Suprapubic skin (tissue), 4 donors: Measurements from ENCODE around the gene GMNN. TPM values are rescaled to one million over a fixed set of nuclear protein-coding genes. Genes with fewer than 3 reads are reported as not detected.

Experiments used
- DNase-seq, 2 donors: peaks; one replicate each; pipeline ENCODE4 v3.0.0-alpha.2; 2019; ENCODE audit warnings: low spot score in 2 of 2
- H3K27ac ChIP-seq: fragments of 200-600 bp; sonication (generic); one replicate; pipeline ENCODE4 v1.5.1; 2019
- H3K27me3 ChIP-seq: fragments of 200-600 bp; sonication (generic); one replicate; pipeline ENCODE4 v1.5.1; 2019
- H3K36me3 ChIP-seq: fragments of 200-600 bp; sonication (generic); one replicate; pipeline ENCODE4 v1.5.1; 2019
- H3K4me1 ChIP-seq: fragments of 200-600 bp; sonication (generic); one replicate; pipeline ENCODE4 v1.5.1; 2019
- H3K4me3 ChIP-seq: fragments of 200-600 bp; sonication (generic); one replicate; pipeline ENCODE4 v1.5.1; 2019; ENCODE audit warnings: mild to moderate bottlenecking
- H3K9me3 ChIP-seq: fragments of 200-600 bp; sonication (generic); one replicate; pipeline ENCODE4 v1.5.1; 2019
- CTCF ChIP-seq, 2 donors: fragments of 200-600 bp in 1 of 2; fragments of 450-650 bp in 1 of 2; sonication (generic) in 1 of 2; IDR thresholded peaks; one replicate each; pipeline ENCODE4 v1.5.1; 2016 to 2019; ENCODE audit warnings: antibody characterized with exemption in 2 of 2, mild to moderate bottlenecking in 1 of 2, moderate library complexity in 1 of 2
- EP300 ChIP-seq: sonication (generic); formaldehyde crosslinking; IDR thresholded peaks from one replicate; pipeline ENCODE4 v1.6.1; 2017; ENCODE audit warnings: antibody characterized with exemption
- POLR2A ChIP-seq, 2 donors: fragments of 450-650 bp; IDR thresholded peaks; one replicate each; pipeline ENCODE4 v1.6.1; 2017; ENCODE audit warnings: antibody characterized with exemption in 2 of 2, mild to moderate bottlenecking in 2 of 2, moderate library complexity in 2 of 2
- POLR2AphosphoS5 ChIP-seq, 3 donors: sonication (generic); formaldehyde crosslinking; IDR thresholded peaks; one replicate each; pipeline ENCODE4 v1.6.1; 2017; ENCODE audit warnings: antibody characterized with exemption in 3 of 3
- WGBS: methylation state at CpG from one replicate; pipeline ENCODE4 v1.1.5; 2018; 5-methylcytosine and 5-hydroxymethylcytosine counted together
- total RNA-seq, 4 donors: library from RNA; depleted of rRNA; stranded (reverse); fragments of >200 nt; gene quantifications; one replicate each; pipeline ENCODE4 v1.1.0, GENCODE V29; 2016

Gene GMNN
- total RNA-seq, 4 donors from 2014 or later: 49.6 to 89.6 (median 70.5) TPM

- Histone ChIP-seq H3K4me1 (peaks cover 20% of the 10 kb centered on the region), H3K36me3 (no peaks in the 10 kb centered on the region), H3K9me3 (no peaks in the 10 kb centered on the region), H3K27ac (no peak overlapping the region), H3K4me3 (no peak overlapping the region), H3K27me3 (no peaks in the 10 kb centered on the region)
- no peak for TF ChIP-seq POLR2AphosphoS5 (IDR thresholded peaks at IDR 0.05)
- DNase-seq: no peak
These were observed 33.9 kb upstream of the GMNN start for GRCh38 chr6:24740861-24741260.

- Histone ChIP-seq H3K36me3 (no peaks in the 10 kb centered on the region), H3K9me3 (no peaks in the 10 kb centered on the region), H3K27me3 (no peaks in the 10 kb centered on the region), H3K27ac (peak overlapping the region; percentile 86), H3K4me1 (peaks cover 20% of the 10 kb centered on the region), H3K4me3 (no peak overlapping the region)
- TF ChIP-seq EP300 (no peak), CTCF (IDR thresholded peaks at IDR 0.05) (no peak), POLR2AphosphoS5 (IDR thresholded peaks at IDR 0.05) (no peak), POLR2A (IDR thresholded peaks at IDR 0.05) (no peak)
- no peak for DNase-seq
- WGBS: 80% methylated on average over 5 of the region's 5 CpGs
These were observed 32.5 kb upstream of the GMNN start for GRCh38 chr6:24742216-24742738.

GRCh38 chr6:24743265-24743943 is 31.3 kb upstream of the GMNN start:
- WGBS: 44% methylated on average over 2 of the region's 2 CpGs
- Histone ChIP-seq H3K4me1 (peaks cover 20% of the 10 kb centered on the region), H3K27ac (peak overlapping the region; percentile 86), H3K4me3 (peak overlapping the region; percentile 8), H3K36me3 (no peaks in the 10 kb centered on the region), H3K27me3 (no peaks in the 10 kb centered on the region), H3K9me3 (no peaks in the 10 kb centered on the region)
- TF ChIP-seq POLR2AphosphoS5 (IDR thresholded peaks at IDR 0.05) (no peak), CTCF (IDR thresholded peaks at IDR 0.05) (no peak), POLR2A (IDR thresholded peaks at IDR 0.05) (no peak), EP300 (no peak)
- no peak for DNase-seq

GRCh38 chr6:24743944-24744335 is 30.8 kb upstream of the GMNN start:
- 84% methylated on average over 3 of the region's 3 CpGs for WGBS
- H3K4me3 ChIP-seq: no peak overlapping the region
- H3K36me3 ChIP-seq: no peaks in the 10 kb centered on the region
- no peaks in the 10 kb centered on the region for H3K9me3 ChIP-seq
- no peak for DNase-seq
- no peak for TF ChIP-seq CTCF (IDR thresholded peaks at IDR 0.05)
- TF ChIP-seq POLR2A (IDR thresholded peaks at IDR 0.05): no peak
- no peak for TF ChIP-seq POLR2AphosphoS5 (IDR thresholded peaks at IDR 0.05)
- no peak for TF ChIP-seq EP300
- peak overlapping the region; percentile 86 for H3K27ac ChIP-seq
- H3K4me1 ChIP-seq: peaks cover 16% of the 10 kb centered on the region
- no peaks in the 10 kb centered on the region for H3K27me3 ChIP-seq

- H3K9me3 ChIP-seq: no peaks in the 10 kb centered on the region
- H3K27me3 ChIP-seq: no peaks in the 10 kb centered on the region
- H3K4me1 ChIP-seq: peaks cover 16% of the 10 kb centered on the region
- H3K27ac ChIP-seq: no peak overlapping the region
- no peaks in the 10 kb centered on the region for H3K36me3 ChIP-seq
- no peak for TF ChIP-seq CTCF (IDR thresholded peaks at IDR 0.05)
- TF ChIP-seq POLR2AphosphoS5 (IDR thresholded peaks at IDR 0.05): no peak
- no peak for TF ChIP-seq POLR2A (IDR thresholded peaks at IDR 0.05)
- no peak for TF ChIP-seq EP300
- H3K4me3 ChIP-seq: no peak overlapping the region
- no peak for DNase-seq
- 71% methylated on average over 5 of the region's 5 CpGs for WGBS
These were observed 29.8 kb upstream of the GMNN start for GRCh38 chr6:24744911-24745310.
